T-helper 22 cell (primary cell): ENCODE measurements around the gene C8A.

ENCODE experiments used
- DNase-seq: peaks from one replicate; pipeline ENCODE4 v3.0.0-alpha.2; 2020; ENCODE audit warnings: low read depth

The C8A gene

DNA sequence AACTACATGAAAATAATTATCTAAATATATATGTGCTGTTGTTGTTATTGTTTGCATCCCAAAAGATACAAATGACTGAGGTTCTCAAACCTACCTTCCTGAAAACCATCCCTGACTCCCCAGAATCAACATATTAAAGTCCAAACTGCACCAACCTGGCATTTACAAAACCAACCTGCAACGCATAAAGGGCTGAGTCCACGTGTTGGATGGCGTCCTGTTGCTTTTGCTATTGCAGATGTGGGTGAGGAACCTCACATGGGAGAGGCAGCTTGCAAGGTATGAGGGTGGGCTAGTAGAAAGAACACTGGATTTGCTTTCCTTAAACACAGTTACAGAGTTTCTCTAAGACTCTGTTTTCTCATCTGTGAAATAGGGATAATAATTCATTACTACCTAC lies 112.8 kb downstream of the C8A start:
- no peak for DNase-seq
